OCI-LY7 (cell line): Measurements from ENCODE around the gene SPTBN4. TPM values are rescaled to one million over a fixed set of nuclear protein-coding genes. Genes with fewer than 3 reads are reported as not detected.

Source experiments
- BruUV-seq: library from RNA; stranded (reverse); fragments of 400-500 nt; replicated peaks from 2 replicates; lab custom pipeline; 2021; lab: Mats Ljungman, UMichigan
- CTCF ChIA-PET: fragments of 300-600 bp; sonication (Branson Sonifier 250); formaldehyde crosslinking; loops from one replicate; lab custom pipeline; 2022; ENCODE audit warnings: antibody characterized with exemption; ENCODE audit not compliant: unreplicated experiment; lab: Charles Lee
- POLR2A ChIA-PET: fragments of 300-600 bp; sonication (Branson Sonifier 250); formaldehyde crosslinking; loops from one replicate; lab custom pipeline; 2022; ENCODE audit warnings: antibody characterized with exemption; lab: Charles Lee
- DNase-seq: peaks from one replicate; pipeline ENCODE4 v3.0.0-alpha.2; 2015; ENCODE audit warnings: low spot score
- H2AFZ ChIP-seq: fragments of 200-600 bp; sonication (generic), shearing (Covaris generic); 2 replicates; pipeline ENCODE4 v1.6.1; 2014; ENCODE audit warnings: mild to moderate bottlenecking, antibody characterized with exemption, low read length, moderate library complexity
- H3K27ac ChIP-seq: fragments of 200-600 bp; sonication (generic); 2 replicates; pipeline ENCODE4 v1.5.1; 2014; ENCODE audit warnings: mixed run types, low read depth, mild to moderate bottlenecking, moderate library complexity, low read length, inconsistent platforms; ENCODE audit not compliant: poor library complexity, severe bottlenecking
- H3K36me3 ChIP-seq: fragments of 200-600 bp; sonication (generic); 2 replicates; pipeline ENCODE4 v1.6.1; 2014; ENCODE audit warnings: mild to moderate bottlenecking, antibody characterized with exemption, low read length, moderate library complexity, mixed read lengths; ENCODE audit not compliant: insufficient read depth
- H3K4me1 ChIP-seq: fragments of 200-600 bp; sonication (generic); 2 replicates; pipeline ENCODE4 v1.5.1; 2014; ENCODE audit warnings: mild to moderate bottlenecking, low read length; ENCODE audit not compliant: insufficient read depth, poor library complexity, severe bottlenecking
- H3K4me2 ChIP-seq: fragments of 200-600 bp; sonication (generic); 2 replicates; pipeline ENCODE4 v1.6.1; 2014; ENCODE audit warnings: mild to moderate bottlenecking, low read length
- H3K4me3 ChIP-seq: fragments of 200-600 bp; sonication (generic); 2 replicates; pipeline ENCODE4 v1.5.1; 2014; ENCODE audit warnings: mild to moderate bottlenecking, low read depth, low read length; ENCODE audit not compliant: poor library complexity, severe bottlenecking
- H3K79me2 ChIP-seq: fragments of 200-600 bp; sonication (generic); 2 replicates; pipeline ENCODE4 v1.6.1; 2016; ENCODE audit warnings: low read depth, mild to moderate bottlenecking, low read length, moderate library complexity, mixed read lengths; ENCODE audit not compliant: insufficient read depth
- H3K9me2 ChIP-seq: fragments of 200-600 bp; sonication (generic); 2 replicates; pipeline ENCODE4 v1.6.1; 2016; ENCODE audit warnings: mild to moderate bottlenecking, low read length, mixed read lengths; ENCODE audit not compliant: insufficient read depth
- H3K9me3 ChIP-seq: fragments of 200-600 bp; sonication (generic); 2 replicates; pipeline ENCODE4 v1.6.1; 2014; ENCODE audit warnings: mild to moderate bottlenecking, mixed run types, low read length, mixed read lengths
- H4K20me1 ChIP-seq: fragments of 200-600 bp; sonication (generic); 2 replicates; pipeline ENCODE4 v1.6.1; 2014; ENCODE audit warnings: mild to moderate bottlenecking, antibody characterized with exemption, low read length, moderate library complexity, mixed read lengths; ENCODE audit not compliant: insufficient read depth
- CTCF ChIP-seq: fragments of 200-600 bp; sonication (generic); conservative IDR thresholded peaks from 2 replicates; pipeline ENCODE4 v1.5.1; 2014; ENCODE audit warnings: mild to moderate bottlenecking, antibody characterized with exemption, low read length, moderate library complexity, mixed read lengths
- EZH2phosphoT487 ChIP-seq: fragments of 200-600 bp; sonication (generic); IDR thresholded peaks from 2 replicates; pipeline ENCODE4 v1.6.1; 2018; ENCODE audit warnings: low read depth, borderline replicate concordance, mild to moderate bottlenecking, mixed run types, antibody characterized with exemption, low read length, moderate library complexity, mixed read lengths
- intact Hi-C: fragments of 100-400 bp; cut with micrococcal nuclease; formaldehyde crosslinking; loops from one replicate; pipeline ENCODE4 v1.10.0; 2022; ENCODE audit not compliant: unreplicated experiment
- total RNA-seq, 2 experiments: library from RNA; depleted of rRNA in 1 of 2; stranded (reverse); fragments of >200 nt in 1 of 2; shearing (Covaris generic) in 1 of 2; gene quantifications; 2 replicates each; pipeline ENCODE4 v1.2.3, GENCODE V29; 2014 to 2022

SPTBN4 gene
- total RNA-seq, 2 experiments from 2014 or later: 4.1 to 6.3 TPM

DNA sequence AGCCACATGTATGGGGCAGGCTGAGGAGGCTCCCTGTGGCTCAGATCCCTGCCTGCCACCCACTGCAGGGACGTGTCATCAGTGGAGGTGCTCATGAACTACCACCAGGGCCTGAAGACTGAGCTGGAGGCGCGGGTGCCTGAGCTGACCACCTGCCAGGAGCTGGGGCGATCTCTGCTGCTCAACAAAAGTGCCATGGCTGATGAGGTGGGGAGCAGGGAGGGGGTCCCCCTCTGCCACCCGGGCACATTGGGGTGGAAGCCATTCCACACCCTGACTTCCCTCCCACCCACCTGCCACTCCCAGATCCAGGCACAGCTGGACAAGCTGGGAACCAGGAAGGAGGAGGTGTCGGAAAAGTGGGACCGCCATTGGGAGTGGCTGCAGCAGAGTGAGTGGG, 98.6 kb downstream of the SPTBN4 start:
- intact Hi-C loops: no loop called here
- DNase-seq: no peak
- BruUV-seq: no TSS peak
- TF ChIP-seq CTCF (no peak), EZH2phosphoT487 (no peak)
- Histone ChIP-seq H2AFZ (no peak overlapping the region), H4K20me1 (no peaks in the 10 kb centered on the region), H3K9me2 (no peaks in the 10 kb centered on the region), H3K36me3 (no peaks in the 10 kb centered on the region), H3K4me1 (peaks cover 4% of the 10 kb centered on the region), H3K79me2 (no peaks in the 10 kb centered on the region), H3K4me3 (no peak overlapping the region), H3K4me2 (no peak overlapping the region), H3K27ac (no peak overlapping the region), H3K9me3 (no peaks in the 10 kb centered on the region)
- POLR2A ChIA-PET: no interaction called here
- CTCF ChIA-PET: no interaction called here

DNA sequence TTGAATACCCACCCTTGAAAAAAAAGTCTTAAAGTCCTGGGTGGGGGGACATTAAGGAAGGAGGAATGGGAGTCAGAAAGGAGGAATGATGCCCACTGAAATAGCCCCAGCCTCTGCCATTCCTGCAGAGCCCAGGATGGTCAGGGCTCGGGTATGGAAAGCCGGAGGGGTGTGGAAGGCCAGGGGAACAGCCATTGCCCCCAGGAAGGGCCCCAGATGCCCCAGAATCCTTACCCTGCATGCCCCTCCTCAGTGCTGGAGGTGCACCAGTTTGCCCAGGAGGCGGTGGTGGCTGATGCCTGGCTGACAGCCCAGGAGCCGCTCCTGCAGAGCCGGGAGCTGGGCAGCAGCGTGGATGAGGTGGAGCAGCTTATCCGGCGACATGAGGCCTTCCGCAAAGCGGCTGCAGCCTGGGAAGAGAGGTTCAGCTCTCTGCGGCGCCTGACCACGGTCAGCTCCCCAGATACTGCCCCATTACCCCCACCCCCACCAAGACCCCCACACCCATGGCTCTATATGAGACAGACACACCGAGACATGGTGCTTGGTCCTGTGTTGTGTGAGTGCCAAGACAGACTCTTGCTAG, 99.2 kb downstream of the SPTBN4 start:
- DNase-seq: no peak
- TF ChIP-seq CTCF (no peak), EZH2phosphoT487 (no peak)
- intact Hi-C loops: no loop called here
- Histone ChIP-seq H3K4me3 (no peak overlapping the region), H3K36me3 (no peaks in the 10 kb centered on the region), H3K27ac (no peak overlapping the region), H3K4me2 (no peak overlapping the region), H4K20me1 (no peaks in the 10 kb centered on the region), H3K4me1 (peaks cover 6% of the 10 kb centered on the region), H3K9me2 (no peaks in the 10 kb centered on the region), H3K9me3 (no peaks in the 10 kb centered on the region), H2AFZ (no peak overlapping the region), H3K79me2 (no peaks in the 10 kb centered on the region)
- ChIA-PET CTCF (no interaction called here), POLR2A (no interaction called here)
- BruUV-seq: no TSS peak

- no peaks in the 10 kb centered on the region for H3K9me3 ChIP-seq
- H3K27ac ChIP-seq: no peak overlapping the region
- no peak for TF ChIP-seq EZH2phosphoT487
- no peak for TF ChIP-seq CTCF
- H3K4me1 ChIP-seq: peaks cover 12% of the 10 kb centered on the region
- no peak overlapping the region for H3K4me3 ChIP-seq
- no peaks in the 10 kb centered on the region for H4K20me1 ChIP-seq
- DNase-seq: no peak
- no peak overlapping the region for H2AFZ ChIP-seq
- no TSS peak for BruUV-seq
- H3K36me3 ChIP-seq: no peaks in the 10 kb centered on the region
- H3K9me2 ChIP-seq: no peaks in the 10 kb centered on the region
- no peaks in the 10 kb centered on the region for H3K79me2 ChIP-seq
- no peak overlapping the region for H3K4me2 ChIP-seq
- ChIA-PET POLR2A (no interaction called here), CTCF (no interaction called here)
- intact Hi-C loops: no loop called here
These were observed 100.4 kb downstream of the SPTBN4 start for GRCh38 chr19:40567040-40567749.
